NCI-H82 (cell line): Measurements from ENCODE around the gene ASGR1.

Experiments used
- DNase-seq: peaks from one replicate; lab custom pipeline; 2025; lab: John Stamatoyannopoulos, UW

ASGR1 gene

GRCh38 chr17:7216242-7217112, 37.3 kb upstream of the ASGR1 start:
- DNase-seq, result no peak

- DNase-seq, result peak; percentile 71
Measured at GRCh38 chr17:7215652-7216180, 36.5 kb upstream of the ASGR1 start.

DNA sequence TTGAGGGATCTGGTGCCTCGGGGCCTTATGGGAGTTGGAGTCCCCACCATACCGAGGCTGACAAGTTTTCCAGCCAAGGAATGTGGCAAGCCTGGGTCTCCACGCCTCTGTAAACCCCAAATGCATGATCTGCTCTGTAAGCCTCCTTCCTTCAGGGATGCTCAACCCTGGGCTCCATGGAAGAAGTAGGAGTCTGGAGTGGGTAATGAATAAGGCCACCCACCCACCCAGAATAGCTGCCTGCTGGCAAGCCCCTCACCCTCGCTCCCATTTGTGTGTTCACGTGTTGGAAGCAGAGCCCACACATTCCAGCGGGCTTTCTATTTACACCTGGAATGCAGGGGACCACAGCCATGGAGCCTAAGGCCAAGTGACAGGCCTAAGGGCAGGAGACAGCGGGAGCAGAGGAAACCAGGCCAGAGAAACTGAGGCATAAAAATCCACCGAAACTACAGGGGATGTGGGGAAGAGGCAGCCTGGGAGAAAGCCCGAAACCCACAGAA, 36.0 kb upstream of the ASGR1 start:
- no peak for DNase-seq

DNA sequence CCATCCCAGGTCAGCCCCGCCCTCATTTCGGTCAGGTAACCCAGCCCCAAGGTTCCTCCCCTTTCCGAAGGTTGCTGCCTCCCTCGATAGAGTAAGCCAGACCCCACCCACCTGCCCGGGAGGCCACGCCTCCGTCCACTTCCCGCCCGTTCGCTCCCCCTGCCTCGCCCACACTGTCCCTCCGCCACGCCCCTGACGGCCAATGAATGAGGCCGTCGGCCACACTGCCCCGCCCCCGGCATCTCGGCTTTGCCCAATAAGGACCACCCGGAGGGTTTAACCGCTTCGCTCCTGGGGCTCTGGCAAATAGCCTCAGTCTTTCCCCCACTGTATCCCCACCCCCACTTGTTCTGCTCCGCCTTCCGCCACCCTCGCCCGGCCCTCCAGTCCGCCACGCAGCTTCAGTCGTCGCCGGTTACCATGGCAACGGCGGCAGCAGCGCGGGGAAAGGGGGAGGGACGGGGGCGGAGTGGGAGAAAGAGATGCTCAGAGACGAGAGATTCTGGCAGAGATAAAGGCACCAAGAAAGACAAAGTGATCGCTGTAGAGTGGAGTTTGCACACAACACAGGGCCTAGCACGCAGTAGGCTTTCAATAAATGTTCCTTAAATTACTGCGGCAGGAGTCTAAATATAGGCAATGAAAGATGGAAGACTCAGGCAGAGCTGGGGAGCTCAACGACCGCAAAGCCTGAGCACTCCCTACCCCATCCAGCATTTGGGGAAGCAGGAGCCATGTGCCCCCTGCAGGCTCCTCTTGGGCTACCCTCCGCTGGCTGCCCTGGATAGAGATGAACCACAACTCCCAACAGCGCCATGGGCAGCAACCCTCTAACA, 35.3 kb upstream of the ASGR1 start:
- DNase-seq, result peak; percentile 100

DNA sequence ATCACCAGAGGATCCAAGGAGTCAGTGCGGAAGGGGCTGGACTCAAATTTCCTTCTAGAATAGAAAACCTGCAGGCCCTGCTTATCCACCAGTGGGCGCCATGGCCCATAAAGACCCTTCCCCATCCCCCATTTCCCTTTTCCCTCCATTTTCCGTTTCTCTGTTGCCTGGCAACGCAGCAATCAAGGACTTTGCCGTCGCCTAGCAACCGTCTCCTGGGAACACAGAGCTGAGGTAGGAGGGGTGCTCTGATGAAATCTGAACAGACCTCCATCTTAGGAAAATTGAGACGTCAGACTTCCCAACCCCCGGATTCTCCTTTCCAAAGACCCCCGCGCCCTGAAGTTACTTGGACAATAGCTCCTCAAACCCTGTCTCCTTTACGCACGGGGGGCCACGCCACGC, 34.7 kb upstream of the ASGR1 start:
- peak; percentile 99 for DNase-seq

GRCh38 chr17:7211491-7212273, 32.5 kb upstream of the ASGR1 start:
- peak; percentile 61 for DNase-seq

DNA sequence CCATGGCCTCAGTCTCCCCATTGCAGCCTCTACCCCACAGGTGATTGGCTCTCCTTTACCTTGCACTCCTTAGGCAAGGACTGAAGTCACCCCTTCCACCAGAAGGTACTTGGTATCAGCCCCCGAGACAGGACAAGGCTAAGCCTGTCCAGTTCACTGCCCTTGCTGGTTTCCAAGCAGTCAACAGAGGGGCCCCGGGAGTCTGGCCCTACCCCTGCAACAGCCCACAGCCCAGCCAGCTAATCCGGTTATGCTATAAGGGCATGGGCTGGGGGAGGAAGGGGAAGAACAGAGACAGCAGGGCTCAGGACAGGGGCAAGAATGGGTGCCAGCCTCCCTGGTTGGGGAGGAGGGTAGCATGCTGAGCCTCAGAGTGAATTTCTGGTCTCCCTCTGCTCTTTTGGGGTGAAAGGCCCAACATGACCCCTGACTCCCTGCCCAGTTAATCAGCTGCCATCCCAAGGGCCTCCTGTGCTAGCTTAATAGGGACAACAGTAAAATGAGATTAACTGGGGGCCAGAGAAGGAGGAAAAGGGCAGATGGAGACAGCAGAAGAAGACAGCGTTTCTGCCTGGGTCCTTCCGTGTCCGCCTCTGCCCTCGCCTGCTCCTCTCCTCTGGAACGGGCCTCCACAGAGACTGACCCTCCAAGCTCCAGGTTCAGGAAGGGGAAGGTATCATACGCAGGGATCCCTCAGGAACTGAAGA, 29.7 kb upstream of the ASGR1 start:
- peak; percentile 96 for DNase-seq

- peak; percentile 96 for DNase-seq
Measured at GRCh38 chr17:7208027-7208571, 28.9 kb upstream of the ASGR1 start.

DNA sequence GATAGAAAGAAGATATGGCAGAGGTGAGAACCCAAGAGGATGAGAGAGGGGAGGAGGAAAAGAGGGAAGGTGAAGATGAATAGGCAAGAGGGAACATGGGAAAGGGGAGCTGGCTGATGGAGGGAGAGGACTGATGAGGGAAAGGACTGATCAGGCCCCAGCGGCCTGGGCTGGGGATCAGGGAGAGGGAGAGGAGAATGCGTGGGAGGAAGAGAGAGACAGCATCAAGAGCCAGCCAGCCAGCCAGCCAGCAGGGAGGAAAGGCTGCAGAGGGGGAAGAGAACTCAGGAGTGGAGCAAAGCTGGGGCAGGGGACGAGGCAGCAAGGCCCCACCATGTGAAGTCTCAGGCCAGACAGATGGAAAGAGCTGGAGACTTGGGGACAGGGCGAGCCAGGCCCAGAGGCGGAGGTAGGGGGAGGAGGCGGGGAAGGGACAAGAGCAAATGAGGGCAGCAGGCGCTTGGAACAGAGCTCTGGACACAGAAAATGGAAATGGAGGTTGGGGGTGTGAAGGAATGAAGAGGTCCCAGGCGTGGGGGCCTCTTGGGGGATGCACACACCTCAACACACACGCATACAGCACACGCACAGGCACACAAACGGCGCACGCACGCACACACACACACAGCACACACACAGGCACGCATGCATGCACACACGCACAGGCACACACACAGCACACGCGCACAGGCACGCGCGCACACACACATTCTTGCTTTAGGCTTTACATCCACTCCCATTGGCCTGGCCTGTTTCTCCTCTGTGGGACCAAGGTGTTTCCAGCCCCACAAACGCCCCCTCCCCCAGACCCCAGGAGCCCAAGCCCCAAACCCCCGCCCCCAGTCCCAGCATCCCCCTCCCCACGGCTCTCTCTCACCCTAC, 28.2 kb upstream of the ASGR1 start:
- peak; percentile 64 for DNase-seq

DNA sequence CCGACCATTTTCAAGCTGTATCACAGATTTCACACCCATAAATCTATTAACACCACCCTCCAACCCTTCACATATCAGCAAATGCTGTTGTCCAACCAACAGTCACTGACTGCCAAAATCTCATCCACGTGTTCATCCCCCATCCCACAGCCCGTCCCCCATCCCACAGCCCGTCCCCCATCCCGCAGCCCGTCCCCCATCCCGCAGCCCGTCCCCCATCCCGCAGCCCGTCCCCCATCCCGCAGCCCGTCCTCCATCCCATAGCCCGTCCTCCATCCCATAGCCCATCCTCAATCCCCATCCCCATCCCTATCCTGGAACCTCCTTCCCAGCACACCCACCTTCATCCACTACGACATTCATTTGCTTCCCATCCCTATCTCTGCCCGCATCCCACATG, 26.4 kb upstream of the ASGR1 start:
- DNase-seq, result no peak

DNA sequence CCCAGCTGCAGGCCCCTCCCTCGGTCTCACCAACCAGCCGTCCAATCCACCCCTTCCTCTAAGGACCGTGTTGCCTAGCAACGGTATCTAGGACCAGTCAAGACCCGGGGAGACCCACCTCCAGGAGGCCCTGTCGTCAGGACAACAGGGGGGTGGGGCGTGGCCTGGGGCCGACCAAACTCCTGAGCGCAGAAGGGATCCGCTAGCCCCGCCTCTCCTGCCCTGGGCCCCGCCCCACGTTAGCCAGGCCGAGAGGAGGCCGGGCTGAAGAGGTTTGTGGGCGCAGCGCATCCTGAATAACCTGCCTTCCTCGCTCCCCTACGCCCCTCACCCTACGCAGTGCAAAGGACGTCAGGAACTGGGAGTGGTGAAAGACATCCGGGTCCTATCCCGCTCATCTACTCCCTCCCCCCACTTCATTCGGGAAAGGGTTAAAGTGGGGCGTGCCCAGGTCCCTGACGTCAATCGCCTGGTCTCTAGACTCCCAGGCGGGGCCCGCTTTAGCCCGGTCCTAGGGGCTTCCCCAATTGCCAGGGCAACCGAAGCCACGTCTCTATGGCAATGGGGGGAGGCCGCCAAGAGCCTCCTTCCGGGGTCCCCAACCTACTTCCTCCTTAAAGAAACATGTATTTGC, 25.8 kb upstream of the ASGR1 start:
- DNase-seq, result peak; percentile 97

DNA sequence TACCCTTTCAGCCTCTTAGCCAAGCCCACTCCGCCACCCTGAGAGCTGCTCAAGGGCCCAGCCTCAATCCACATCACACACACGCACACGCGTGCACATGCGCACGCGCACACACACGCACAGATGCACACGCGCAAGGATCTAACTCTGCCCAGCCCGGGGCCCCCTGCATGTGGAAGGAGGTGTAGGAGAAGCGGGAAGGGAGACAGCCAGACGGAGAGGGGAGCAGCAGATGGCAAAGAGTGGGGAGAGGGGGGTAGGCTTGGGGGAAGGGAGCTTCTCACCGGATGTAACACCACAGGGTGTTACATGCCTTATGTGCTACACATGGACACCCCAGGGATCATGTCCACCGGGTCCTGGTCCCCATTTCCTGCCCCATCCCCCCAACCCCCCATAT, 25.2 kb upstream of the ASGR1 start:
- peak; percentile 86 for DNase-seq

DNA sequence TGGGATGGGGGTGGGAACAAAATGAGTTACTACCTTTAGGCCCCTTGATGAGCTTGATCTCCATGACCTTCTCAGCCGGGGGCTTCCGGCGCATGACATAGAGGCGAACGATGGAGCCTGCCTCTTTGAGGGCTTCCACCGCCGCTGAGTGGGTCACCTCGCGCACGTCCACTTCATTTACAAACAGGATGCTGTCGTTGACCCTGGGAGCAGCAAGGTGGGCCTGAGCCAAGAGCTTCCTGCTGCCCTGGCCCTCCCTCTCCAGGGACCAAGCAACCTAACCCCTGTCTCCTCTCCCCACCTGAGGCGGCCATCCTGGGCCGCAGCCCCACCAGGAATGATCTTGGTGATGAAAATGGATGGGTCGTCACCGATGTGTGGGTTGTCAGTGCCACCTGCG, 24.2 kb upstream of the ASGR1 start:
- no peak for DNase-seq

- no peak for DNase-seq
Measured at GRCh38 chr17:7196651-7197401, 17.7 kb upstream of the ASGR1 start.

DNA sequence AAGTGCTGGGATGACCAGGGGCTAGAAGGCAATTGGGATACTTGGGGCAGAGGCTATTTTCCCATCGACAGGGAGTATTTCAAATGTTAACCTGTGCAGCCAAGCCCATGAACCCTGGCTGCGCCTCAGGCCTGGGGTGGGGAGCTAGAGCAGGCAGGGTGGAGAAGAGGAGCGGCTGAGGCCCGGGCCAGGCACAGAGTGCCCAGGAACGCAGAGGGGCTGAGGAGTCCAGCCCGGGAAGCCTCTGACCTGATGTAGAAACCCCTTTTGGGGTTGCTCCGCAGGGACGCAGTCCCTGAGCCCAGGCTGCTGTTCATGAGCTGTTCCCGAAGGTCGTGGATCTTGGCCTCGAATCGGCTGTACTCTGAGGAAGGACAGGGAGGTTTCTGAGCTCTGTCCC, 16.8 kb upstream of the ASGR1 start:
- no peak for DNase-seq

DNA sequence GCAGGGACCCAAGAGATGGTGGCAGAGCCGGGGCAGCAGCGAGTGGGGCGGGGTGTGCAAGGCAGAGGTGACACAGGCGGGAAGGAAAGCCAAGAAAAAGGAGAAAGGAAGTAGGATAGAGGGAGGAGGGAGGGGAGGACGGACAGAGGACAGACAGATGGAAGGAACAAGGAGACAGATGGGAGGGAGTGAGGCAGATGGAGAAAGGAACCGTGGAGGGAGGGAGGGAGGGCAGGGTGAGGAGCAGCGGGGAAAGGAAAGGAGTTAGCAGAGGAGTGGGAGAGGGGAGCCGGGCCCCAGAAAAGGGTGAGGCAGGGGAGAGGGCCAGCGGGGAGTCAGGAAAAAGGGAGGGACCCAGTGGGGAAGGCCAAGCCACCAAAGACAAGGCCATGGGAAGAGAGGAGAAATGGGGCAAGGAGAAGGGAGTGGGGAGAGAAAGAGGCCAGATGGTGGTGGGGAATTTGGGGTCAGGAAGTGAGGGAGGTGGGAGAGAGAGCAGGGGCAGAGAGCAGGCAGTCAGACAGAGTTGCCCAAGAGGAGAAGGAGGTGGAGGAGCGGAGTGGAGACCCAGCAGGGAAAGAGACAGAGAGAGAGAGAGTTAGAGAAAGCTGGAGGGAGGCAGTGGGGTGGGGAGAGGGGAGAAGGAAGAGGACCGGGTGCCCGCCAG, 13.2 kb upstream of the ASGR1 start:
- DNase-seq, result peak; percentile 93

DNA sequence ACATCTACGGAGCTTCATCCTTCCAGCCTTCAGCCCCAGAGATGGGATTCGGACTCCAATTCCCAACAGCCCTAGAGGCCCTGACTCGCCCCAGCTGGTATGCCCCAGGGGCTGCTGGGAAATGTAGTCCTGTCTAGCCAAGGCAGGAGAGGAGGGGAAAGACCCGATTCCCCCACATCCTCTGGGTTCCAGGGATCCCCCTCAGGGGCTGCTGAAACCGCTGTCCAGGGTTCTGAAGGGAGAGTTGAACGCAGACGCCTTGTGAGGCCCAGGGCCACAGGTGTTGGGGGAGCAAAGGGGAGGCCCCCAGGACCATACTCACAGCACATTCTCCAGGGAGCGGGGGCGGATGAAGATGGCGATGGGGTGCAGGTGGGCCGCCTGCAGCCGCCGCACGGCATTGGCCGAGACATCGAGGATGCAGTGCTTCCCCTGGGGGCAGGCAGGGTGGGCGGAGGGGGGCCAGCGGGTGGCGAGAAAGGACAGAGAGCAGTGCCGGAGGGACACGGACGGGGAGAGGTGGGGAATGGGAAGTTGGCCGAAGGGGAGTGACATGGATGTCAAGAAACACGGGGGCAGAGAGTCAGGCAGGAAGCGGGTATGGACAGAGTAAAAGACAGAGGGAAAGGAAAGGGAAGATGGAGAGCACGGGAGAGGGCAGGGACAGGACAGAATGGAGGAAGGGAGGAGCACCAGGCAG, 12.6 kb upstream of the ASGR1 start:
- DNase-seq, result peak; percentile 87
